Activated CD4-positive, alpha-beta T cell treated with anti-CD3 and anti-CD28 coated beads for 36 hours (primary cell): Measurements from ENCODE around the gene FAM228B. TPM values are rescaled to one million over a fixed set of nuclear protein-coding genes. Genes with fewer than 3 reads are reported as not detected.

ENCODE experiments used
- ATAC-seq: fragments of 200-7000 bp; cut with Tn5 transposase; one replicate; pipeline ENCODE4 v1.10.0; 2021; ENCODE audit warnings: mild to moderate bottlenecking, moderate library complexity
- CTCF ChIA-PET: fragments of 350-600 bp; sonication (Branson Sonifier 250); formaldehyde crosslinking; loops from one replicate; lab custom pipeline; 2021; ENCODE audit warnings: antibody characterized with exemption; lab: Charles Lee
- POLR2A ChIA-PET: fragments of 350-600 bp; sonication (Branson Sonifier 250); formaldehyde crosslinking; loops from one replicate; lab custom pipeline; 2021; ENCODE audit warnings: antibody characterized with exemption, inconsistent platforms; lab: Charles Lee
- DNase-seq: peaks from one replicate; pipeline ENCODE4 v3.0.0-alpha.2; 2020
- H3K27ac Mint-ChIP-seq: one replicate; pipeline ENCODE4 v1.8.0; 2021; ENCODE audit warnings: mixed read lengths
- H3K27me3 Mint-ChIP-seq: one replicate; pipeline ENCODE4 v1.8.0; 2021; ENCODE audit warnings: mixed read lengths
- H3K36me3 Mint-ChIP-seq: one replicate; pipeline ENCODE4 v1.8.0; 2021; ENCODE audit warnings: low read depth, mixed read lengths
- H3K4me1 Mint-ChIP-seq: one replicate; pipeline ENCODE4 v1.8.0; 2021; ENCODE audit warnings: mixed read lengths
- H3K4me3 Mint-ChIP-seq: one replicate; pipeline ENCODE4 v1.8.0; 2021; ENCODE audit warnings: mild to moderate bottlenecking, moderate library complexity, mixed read lengths
- H3K9me3 Mint-ChIP-seq: one replicate; pipeline ENCODE4 v1.8.0; 2021; ENCODE audit warnings: low read depth, mixed read lengths
- intact Hi-C, 2 experiments: fragments of 100-400 bp; cut with DNase I in 1 of 2; cut with micrococcal nuclease in 1 of 2; formaldehyde crosslinking; loops; one replicate each; pipeline versions ENCODE4 v1.14.2 to v1.15.1; 2022 to 2024; cut with DNase I, micrococcal nuclease
- total RNA-seq, 2 experiments: library from RNA; stranded (reverse); gene quantifications; one replicate each; pipeline ENCODE4 v1.2.3, GENCODE V29; 2021

FAM228B gene
- total RNA-seq, 2 experiments from 2014 or later: 5.2 to 10.5 TPM

GRCh38 chr2:24152413-24153197 is 29.3 kb downstream of the FAM228B start:
- ChIA-PET CTCF (interaction anchor here (0.6 to 2.9 kb wide), 3 partner anchors 10 to 35 kb away, joined by 3 to 13 read pairs (median 4); no protein-coding TSS in a partner anchor), POLR2A (no interaction called here)
- ATAC-seq (no peak), DNase-seq (no peak)
- Mint-ChIP-seq H3K27me3 (no peaks in the 10 kb centered on the region), H3K27ac (no peak overlapping the region), H3K36me3 (peaks cover 5% of the 10 kb centered on the region), H3K4me3 (no peak overlapping the region), H3K4me1 (no peaks in the 10 kb centered on the region), H3K9me3 (peaks cover 8% of the 10 kb centered on the region)
- intact Hi-C loops: no loop called here

GRCh38 chr2:24153478-24153877 is 30.2 kb downstream of the FAM228B start:
- ATAC-seq (no peak), DNase-seq (no peak)
- Mint-ChIP-seq H3K27ac (no peak overlapping the region), H3K36me3 (no peaks in the 10 kb centered on the region), H3K4me1 (no peaks in the 10 kb centered on the region), H3K9me3 (peaks cover 2% of the 10 kb centered on the region), H3K27me3 (no peaks in the 10 kb centered on the region), H3K4me3 (no peak overlapping the region)
- intact Hi-C loops: no loop called here
- ChIA-PET CTCF (interaction anchor here (0.6 to 2.9 kb wide), 3 partner anchors 9 to 44 kb away, joined by 3 to 13 read pairs (median 3); no protein-coding TSS in a partner anchor), POLR2A (no interaction called here)

- no peak for DNase-seq
- intact Hi-C loops: no loop called here
- Mint-ChIP-seq H3K9me3 (peaks cover 3% of the 10 kb centered on the region), H3K27ac (no peak overlapping the region), H3K36me3 (peaks cover 2% of the 10 kb centered on the region), H3K4me3 (no peak overlapping the region), H3K27me3 (no peaks in the 10 kb centered on the region), H3K4me1 (no peaks in the 10 kb centered on the region)
- ChIA-PET CTCF (interaction anchor here (0.7 to 1.0 kb wide), 2 partner anchors 16 to 138 kb away, joined by 3 read pairs; no protein-coding TSS in a partner anchor), POLR2A (no interaction called here)
- no peak for ATAC-seq
Measured at GRCh38 chr2:24158131-24158530, 34.9 kb downstream of the FAM228B start.

GRCh38 chr2:24159708-24160107 is 36.4 kb downstream of the FAM228B start:
- DNase-seq: no peak
- no peak overlapping the region for H3K4me3 Mint-ChIP-seq
- H3K27me3 Mint-ChIP-seq: no peaks in the 10 kb centered on the region
- ATAC-seq: no peak
- H3K27ac Mint-ChIP-seq: no peak overlapping the region
- POLR2A ChIA-PET: no interaction called here
- peaks cover 2% of the 10 kb centered on the region for H3K36me3 Mint-ChIP-seq
- peaks cover 3% of the 10 kb centered on the region for H3K9me3 Mint-ChIP-seq
- CTCF ChIA-PET: no interaction called here
- no peaks in the 10 kb centered on the region for H3K4me1 Mint-ChIP-seq
- intact Hi-C loops: no loop called here

- intact Hi-C loops: no loop called here
- POLR2A ChIA-PET: no interaction called here
- Mint-ChIP-seq H3K27me3 (no peaks in the 10 kb centered on the region), H3K9me3 (peaks cover 3% of the 10 kb centered on the region), H3K36me3 (peaks cover 2% of the 10 kb centered on the region), H3K4me1 (no peaks in the 10 kb centered on the region), H3K4me3 (no peak overlapping the region), H3K27ac (no peak overlapping the region)
- CTCF ChIA-PET: interaction anchor here (0.6 to 3.4 kb wide), 5 partner anchors 8 to 441 kb away, joined by 3 to 13 read pairs (median 3); no protein-coding TSS in a partner anchor
- ATAC-seq (no peak), DNase-seq (no peak)
Measured at GRCh38 chr2:24160761-24161160, 37.5 kb downstream of the FAM228B start.

GRCh38 chr2:24162494-24162893 is 39.2 kb downstream of the FAM228B start:
- DNase-seq (no peak), ATAC-seq (no peak)
- Mint-ChIP-seq H3K27ac (no peak overlapping the region), H3K36me3 (peaks cover 2% of the 10 kb centered on the region), H3K9me3 (peaks cover 3% of the 10 kb centered on the region), H3K4me3 (no peak overlapping the region), H3K4me1 (no peaks in the 10 kb centered on the region), H3K27me3 (no peaks in the 10 kb centered on the region)
- intact Hi-C loops: no loop called here
- CTCF ChIA-PET: interaction anchor here (0.6 to 4.8 kb wide), 8 partner anchors 9 to 338 kb away, joined by 3 to 27 read pairs (median 4); partner anchors contain the start of gene TP53I3
- POLR2A ChIA-PET: no interaction called here

GRCh38 chr2:24163186-24163585 is 39.9 kb downstream of the FAM228B start:
- H3K27ac Mint-ChIP-seq: no peak overlapping the region
- CTCF ChIA-PET: interaction anchor here (0.6 to 4.8 kb wide), 9 partner anchors 10 to 339 kb away, joined by 3 to 27 read pairs (median 5); partner anchors contain the start of gene TP53I3
- no peaks in the 10 kb centered on the region for H3K4me1 Mint-ChIP-seq
- intact Hi-C loops: no loop called here
- POLR2A ChIA-PET: no interaction called here
- H3K9me3 Mint-ChIP-seq: peaks cover 3% of the 10 kb centered on the region
- ATAC-seq: no peak
- H3K4me3 Mint-ChIP-seq: no peak overlapping the region
- H3K36me3 Mint-ChIP-seq: peaks cover 2% of the 10 kb centered on the region
- no peaks in the 10 kb centered on the region for H3K27me3 Mint-ChIP-seq
- DNase-seq: no peak

- DNase-seq (no peak), ATAC-seq (no peak)
- ChIA-PET POLR2A (no interaction called here), CTCF (interaction anchor here (0.6 to 4.8 kb wide), 14 partner anchors 9 to 359 kb away, joined by 3 to 27 read pairs (median 5); partner anchors contain the start of genes ATAD2B and TP53I3)
- Mint-ChIP-seq H3K4me1 (no peaks in the 10 kb centered on the region), H3K27me3 (no peaks in the 10 kb centered on the region), H3K4me3 (no peak overlapping the region), H3K36me3 (peaks cover 2% of the 10 kb centered on the region), H3K9me3 (peaks cover 3% of the 10 kb centered on the region), H3K27ac (no peak overlapping the region)
- intact Hi-C loops: no loop called here
Measured at GRCh38 chr2:24163601-24164000, 40.3 kb downstream of the FAM228B start.

GRCh38 chr2:24164416-24164973 is 41.2 kb downstream of the FAM228B start:
- peak; percentile 82 for DNase-seq
- CTCF ChIA-PET: interaction anchor here (0.7 to 4.8 kb wide), 13 partner anchors 8 to 360 kb away, joined by 3 to 27 read pairs (median 5); partner anchors contain the start of genes ATAD2B and TP53I3
- H3K27ac Mint-ChIP-seq: no peak overlapping the region
- peaks cover 2% of the 10 kb centered on the region for H3K36me3 Mint-ChIP-seq
- ATAC-seq: peak; percentile 88
- H3K27me3 Mint-ChIP-seq: no peaks in the 10 kb centered on the region
- H3K4me1 Mint-ChIP-seq: no peaks in the 10 kb centered on the region
- H3K4me3 Mint-ChIP-seq: no peak overlapping the region
- H3K9me3 Mint-ChIP-seq: peaks cover 3% of the 10 kb centered on the region
- intact Hi-C loops: loop anchor here (1.0 to 2.0 kb wide), 6 partner anchors 80 to 340 kb away; partner anchors contain the start of genes ATAD2B (in 1 of the 2) and TP53I3 (in 1 of the 2)
- POLR2A ChIA-PET: no interaction called here

- DNase-seq: no peak
- Mint-ChIP-seq H3K4me3 (no peak overlapping the region), H3K36me3 (no peaks in the 10 kb centered on the region), H3K27me3 (peaks cover 4% of the 10 kb centered on the region), H3K9me3 (no peaks in the 10 kb centered on the region), H3K27ac (no peak overlapping the region), H3K4me1 (no peaks in the 10 kb centered on the region)
- CTCF ChIA-PET: interaction anchor here (0.6 kb wide), 2 partner anchors 242 to 345 kb away, joined by 3 to 4 read pairs; partner anchors contain the start of gene ATAD2B
- POLR2A ChIA-PET: interaction anchor here (0.7 kb wide), 1 partner anchor 61 kb away, joined by 3 read pairs; no protein-coding TSS in a partner anchor
- no peak for ATAC-seq
- intact Hi-C loops: no loop called here
Measured at GRCh38 chr2:24169023-24169422, 45.8 kb downstream of the FAM228B start.

- Mint-ChIP-seq H3K27ac (no peak within 1 kb of the TSS), H3K4me3 (no peak within 1 kb of the TSS), H3K27me3 (peaks cover 6% of the 10 kb centered on the region), H3K36me3 (no peaks in the 10 kb centered on the region), H3K9me3 (no peaks in the 10 kb centered on the region), H3K4me1 (peaks cover 4% of the 10 kb centered on the region)
- no peak for ATAC-seq
- ChIA-PET CTCF (no interaction called here), POLR2A (no interaction called here)
- intact Hi-C loops: no loop called here
- DNase-seq: no peak
Measured at GRCh38 chr2:24174851-24175277, 51.6 kb downstream of the FAM228B start, which contains the start of gene FAM228A. Gene FAM228A, plus strand, starts transcription at chr2:24175053. Its CDS starts 428 bp downstream, at chr2:24175481.
